DMS53 (cell line): Measurements from ENCODE around the gene PLSCR5.

Experiments used
- DNase-seq: peaks from one replicate; lab custom pipeline; 2025; lab: John Stamatoyannopoulos, UW

Gene PLSCR5

GRCh38 chr3:146605106-146605505, at the start of gene PLSCR5:
Gene PLSCR5 (minus strand): TSS chr3:146605346. CDS start chr3:146605212, 134 bp downstream.
- peak; percentile 30 for DNase-seq

- no peak for DNase-seq
These were observed 48.8 kb upstream of the PLSCR5 start for GRCh38 chr3:146653978-146654377.

- DNase-seq: no peak
These were observed 45.7 kb upstream of the PLSCR5 start for GRCh38 chr3:146650691-146651442.

GRCh38 chr3:146646261-146646660, 41.1 kb upstream of the PLSCR5 start:
- no peak for DNase-seq

GRCh38 chr3:146640955-146641867, 36.1 kb upstream of the PLSCR5 start:
- peak; percentile 60 for DNase-seq

- DNase-seq: no peak
These were observed 35.2 kb upstream of the PLSCR5 start for GRCh38 chr3:146640361-146640760.

GRCh38 chr3:146638718-146639117, 33.6 kb upstream of the PLSCR5 start:
- DNase-seq: peak; percentile 13

- DNase-seq: peak; percentile 32
These were observed 32.7 kb upstream of the PLSCR5 start for GRCh38 chr3:146637871-146638270.

- DNase-seq: no peak
These were observed 31.7 kb upstream of the PLSCR5 start for GRCh38 chr3:146636881-146637280.

- no peak for DNase-seq
These were observed 29.2 kb upstream of the PLSCR5 start for GRCh38 chr3:146634346-146634745.

- DNase-seq: no peak
These were observed 23.5 kb upstream of the PLSCR5 start for GRCh38 chr3:146628671-146629070.

GRCh38 chr3:146626403-146627122, 21.4 kb upstream of the PLSCR5 start:
- DNase-seq: peak; percentile 47

GRCh38 chr3:146625186-146625775, 20.1 kb upstream of the PLSCR5 start:
- peak; percentile 35 for DNase-seq

GRCh38 chr3:146621723-146622122, 16.6 kb upstream of the PLSCR5 start:
- no peak for DNase-seq

- no peak for DNase-seq
These were observed 6.9 kb upstream of the PLSCR5 start for GRCh38 chr3:146612015-146612414.

GRCh38 chr3:146611096-146611495, 6.0 kb upstream of the PLSCR5 start:
- DNase-seq: no peak

GRCh38 chr3:146598535-146598934, 6.6 kb downstream of the PLSCR5 start:
- DNase-seq: no peak

GRCh38 chr3:146594843-146595482, 10.2 kb downstream of the PLSCR5 start:
- DNase-seq: peak; percentile 47

GRCh38 chr3:146593776-146594175, 11.4 kb downstream of the PLSCR5 start:
- no peak for DNase-seq

GRCh38 chr3:146590521-146590920, 14.6 kb downstream of the PLSCR5 start:
- DNase-seq: no peak

GRCh38 chr3:146589899-146590508, 15.1 kb downstream of the PLSCR5 start:
- DNase-seq: peak; percentile 66
